ENCODE results near the gene GPC6.

GPC6 gene

GRCh38 chr13:94153586-94153985 lies 927.0 kb downstream of the GPC6 start:
- no peak for DNase-seq

GRCh38 chr13:94154367-94154766 lies 927.8 kb downstream of the GPC6 start:
- DNase-seq: no peak

GRCh38 chr13:94157705-94158218 lies 931.2 kb downstream of the GPC6 start:
- DNase-seq: no peak

- no peak for DNase-seq
These were observed 934.3 kb downstream of the GPC6 start for GRCh38 chr13:94160875-94161274.

- DNase-seq: no peak
These were observed 935.7 kb downstream of the GPC6 start for GRCh38 chr13:94162289-94162688.

GRCh38 chr13:94163535-94163934 lies 936.9 kb downstream of the GPC6 start:
- DNase-seq: no peak

- no peak for DNase-seq
These were observed 942.3 kb downstream of the GPC6 start for GRCh38 chr13:94168783-94169453.

GRCh38 chr13:94169454-94170144 lies 943.0 kb downstream of the GPC6 start:
- DNase-seq: no peak

GRCh38 chr13:94170145-94170571 lies 943.6 kb downstream of the GPC6 start:
- DNase-seq: no peak

- DNase-seq: no peak
These were observed 945.8 kb downstream of the GPC6 start for GRCh38 chr13:94172416-94172815.

GRCh38 chr13:94173312-94173854 lies 946.8 kb downstream of the GPC6 start:
- DNase-seq: no peak

GRCh38 chr13:94174009-94174408 lies 947.4 kb downstream of the GPC6 start:
- no peak for DNase-seq

GRCh38 chr13:94175076-94175475 lies 948.5 kb downstream of the GPC6 start:
- no peak for DNase-seq

GRCh38 chr13:94176561-94176960 lies 950.0 kb downstream of the GPC6 start:
- no peak for DNase-seq

GRCh38 chr13:94177041-94177440 lies 950.4 kb downstream of the GPC6 start:
- DNase-seq: no peak

- no peak for DNase-seq
These were observed 952.1 kb downstream of the GPC6 start for GRCh38 chr13:94178625-94179244.

- no peak for DNase-seq
These were observed 955.0 kb downstream of the GPC6 start for GRCh38 chr13:94181461-94182107.

- no peak for DNase-seq
These were observed 955.7 kb downstream of the GPC6 start for GRCh38 chr13:94182185-94182761.

GRCh38 chr13:94186470-94186869 lies 959.9 kb downstream of the GPC6 start:
- DNase-seq: no peak

- DNase-seq: no peak
These were observed 961.7 kb downstream of the GPC6 start for GRCh38 chr13:94188201-94188854.

- DNase-seq: no peak
These were observed 965.9 kb downstream of the GPC6 start for GRCh38 chr13:94192431-94192975.

- no peak for DNase-seq
These were observed 969.1 kb downstream of the GPC6 start for GRCh38 chr13:94195715-94196114.
